ENCODE results near the gene CEP112. TPM values are rescaled to one million over a fixed set of nuclear protein-coding genes. Genes with fewer than 3 reads are reported as not detected.

Gene CEP112
- total RNA-seq, 1 experiment from 2014 or later = 9.5 TPM

GRCh38 chr17:65655706-65656105 is 536.2 kb downstream of the CEP112 start:
- CTCF ChIA-PET = no interaction called here
- Histone ChIP-seq H3K36me3 (ENCODE audit: control insufficient read depth, insufficient read depth, low read length) (no peaks in the 10 kb centered on the region), H3K27me3 (ENCODE audit: control insufficient read depth, insufficient read depth, low read length) (no peaks in the 10 kb centered on the region), H3K27ac (ENCODE audit: low read length) (no peak overlapping the region), H3K4me3 (ENCODE audit: low read depth in 2 of 2, low read length in 2 of 2) (no peak overlapping the region), H3K4me1 (ENCODE audit: control insufficient read depth, insufficient read depth, low read length) (no peaks in the 10 kb centered on the region), H3K9me3 (ENCODE audit: control insufficient read depth, insufficient read depth, low read depth, low read length) (no peaks in the 10 kb centered on the region)
- DNase-seq (ENCODE audit: low read depth, low spot score) (no peak), ATAC-seq (no peak)
- in situ Hi-C loops (cut with HindIII; ENCODE audit: low pct_unique_long_range_greater_than_20kb, low sequenced_read_pairs) (no loop called here), intact Hi-C loops (cut with micrococcal nuclease; ENCODE audit: unreplicated experiment) (no loop called here)
- no TSS peak for BruUV-seq (replicated peaks)
- POLR2A ChIA-PET = no interaction called here
- TF ChIP-seq TCF7L2 (IDR thresholded peaks at IDR 0.05; ENCODE audit: low read depth, low read length) (no peak), CTCF (IDR thresholded peaks at IDR 0.05) (no peak), REST (IDR thresholded peaks at IDR 0.05; ENCODE audit: insufficient read depth in 1 of 2, low read depth in 2 of 2, low read length in 1 of 2) (no peak), POLR2AphosphoS5 (IDR thresholded peaks at IDR 0.05; ENCODE audit: low read depth, low read length) (no peak), SIN3A (IDR thresholded peaks at IDR 0.05; ENCODE audit: borderline replicate concordance, insufficient read depth, low read depth, low read length) (no peak)

GRCh38 chr17:65644545-65644944 is 547.4 kb downstream of the CEP112 start:
- Histone ChIP-seq H3K36me3 (ENCODE audit: control insufficient read depth, insufficient read depth, low read length) (no peaks in the 10 kb centered on the region), H3K27ac (ENCODE audit: low read length) (no peak overlapping the region), H3K4me3 (ENCODE audit: low read depth in 2 of 2, low read length in 2 of 2) (no peak overlapping the region), H3K27me3 (ENCODE audit: control insufficient read depth, insufficient read depth, low read length) (no peaks in the 10 kb centered on the region), H3K4me1 (ENCODE audit: control insufficient read depth, insufficient read depth, low read length) (no peaks in the 10 kb centered on the region), H3K9me3 (ENCODE audit: control insufficient read depth, insufficient read depth, low read depth, low read length) (peaks cover 4% of the 10 kb centered on the region; the same call in 1 of the 2 replicates)
- no TSS peak for BruUV-seq (replicated peaks)
- ATAC-seq = no peak
- intact Hi-C loops (cut with micrococcal nuclease; ENCODE audit: unreplicated experiment) (no loop called here), in situ Hi-C loops (cut with HindIII; ENCODE audit: low pct_unique_long_range_greater_than_20kb, low sequenced_read_pairs) (no loop called here)
- ChIA-PET CTCF (no interaction called here), POLR2A (no interaction called here)
- TF ChIP-seq CTCF (IDR thresholded peaks at IDR 0.05) (no peak), TCF7L2 (IDR thresholded peaks at IDR 0.05; ENCODE audit: low read depth, low read length) (no peak), SIN3A (IDR thresholded peaks at IDR 0.05; ENCODE audit: borderline replicate concordance, insufficient read depth, low read depth, low read length) (no peak), REST (IDR thresholded peaks at IDR 0.05; ENCODE audit: insufficient read depth in 1 of 2, low read depth in 2 of 2, low read length in 1 of 2) (no peak), POLR2AphosphoS5 (IDR thresholded peaks at IDR 0.05; ENCODE audit: low read depth, low read length) (no peak)
- DNase-seq (ENCODE audit: low read depth, low spot score) = no peak
